Stimulated activated CD8-positive, alpha-beta memory T cell treated with anti-CD3 and anti-CD28 coated beads, Interleukin-15, amount 100 ng/mL, for 1 hour (primary cell): ENCODE measurements around the gene ITGB5.

ENCODE experiments used
- DNase-seq: peaks from one replicate; pipeline ENCODE4 v3.0.0-alpha.2; 2020; ENCODE audit warnings: low read depth

Gene ITGB5

DNA sequence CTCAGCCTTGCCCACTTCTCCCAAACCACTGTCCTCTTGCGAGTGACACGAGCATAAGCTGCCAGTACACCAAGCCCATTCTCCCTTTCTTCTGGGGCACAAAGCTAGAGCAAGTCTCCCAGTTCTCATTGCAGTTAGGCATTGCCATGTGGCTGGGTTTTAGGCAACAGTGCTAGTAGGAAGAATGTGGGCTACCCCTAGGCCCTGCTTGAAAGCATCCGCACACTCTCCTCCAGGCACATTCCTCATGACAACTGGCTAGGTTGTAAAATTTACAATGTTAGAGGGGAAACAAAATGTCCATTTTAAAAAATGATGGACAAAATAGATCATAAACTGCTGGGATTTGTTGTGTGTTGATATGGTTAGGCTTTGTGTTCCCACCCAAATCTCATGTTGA lies 19.7 kb downstream of the ITGB5 start:
- DNase-seq: no peak

- DNase-seq: no peak
These were observed 25.2 kb downstream of the ITGB5 start for GRCh38 chr3:124862006-124862405.

GRCh38 chr3:124861041-124861440 lies 26.1 kb downstream of the ITGB5 start:
- DNase-seq: no peak

DNA sequence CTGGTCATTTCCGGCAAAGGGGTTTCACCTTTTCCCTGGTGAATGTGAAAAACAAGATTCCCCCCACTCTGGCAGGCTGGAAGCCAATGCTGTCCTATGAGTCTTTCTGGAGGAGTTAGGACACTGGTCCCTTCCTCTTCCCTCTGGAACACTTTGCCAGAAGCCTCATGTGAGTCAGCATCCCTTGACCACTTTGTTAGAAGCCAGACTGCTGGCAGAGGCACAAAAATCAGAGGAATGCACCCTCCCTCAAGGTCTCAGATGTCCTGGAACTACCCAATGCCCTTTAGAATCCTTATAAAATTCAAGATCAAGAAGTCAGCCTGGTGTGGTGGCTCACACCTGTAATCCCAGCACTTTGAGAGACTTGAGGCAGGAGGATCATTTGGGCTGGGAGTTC lies 26.6 kb downstream of the ITGB5 start:
- no peak for DNase-seq

DNA sequence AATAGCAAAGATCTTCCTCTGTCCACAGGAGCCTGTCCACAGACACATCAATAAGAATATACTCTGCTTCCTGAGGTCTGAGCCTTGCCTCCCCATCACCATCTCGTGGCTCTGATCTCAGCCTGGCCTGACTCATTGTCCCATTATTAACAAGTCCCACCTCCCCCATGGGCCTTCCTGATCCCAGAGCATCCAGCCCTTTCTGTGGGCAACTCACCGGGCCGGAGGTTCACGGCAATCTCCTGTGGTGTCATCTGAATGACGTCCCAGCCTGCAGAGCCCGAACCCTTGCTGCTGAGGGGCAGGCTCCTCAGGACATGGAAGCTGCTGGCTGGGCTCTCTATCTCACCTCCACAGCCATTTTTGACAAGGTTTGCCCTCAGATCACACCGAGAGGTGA lies 28.1 kb downstream of the ITGB5 start:
- no peak for DNase-seq

GRCh38 chr3:124858275-124858674 lies 28.9 kb downstream of the ITGB5 start:
- DNase-seq: no peak

- DNase-seq: no peak
These were observed 30.5 kb downstream of the ITGB5 start for GRCh38 chr3:124856677-124857076.

DNA sequence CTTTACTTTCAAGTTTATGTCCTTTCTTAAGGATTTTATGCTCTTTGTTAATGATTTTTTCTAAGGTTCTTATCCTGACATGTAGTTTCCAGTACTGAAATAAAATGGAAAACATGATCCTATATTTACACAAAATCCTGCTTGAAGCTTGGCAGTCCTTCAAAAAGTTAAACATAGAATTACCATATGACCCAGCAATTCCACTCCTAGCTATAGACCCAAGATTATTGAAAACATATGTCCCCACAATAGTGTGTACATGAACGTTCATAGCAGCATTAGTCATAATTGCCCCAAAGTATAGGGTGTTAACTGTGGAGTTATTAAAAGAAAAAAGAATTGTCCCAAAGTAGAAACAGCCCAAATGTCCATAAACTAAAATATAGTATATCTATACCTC lies 33.2 kb downstream of the ITGB5 start:
- DNase-seq: no peak

DNA sequence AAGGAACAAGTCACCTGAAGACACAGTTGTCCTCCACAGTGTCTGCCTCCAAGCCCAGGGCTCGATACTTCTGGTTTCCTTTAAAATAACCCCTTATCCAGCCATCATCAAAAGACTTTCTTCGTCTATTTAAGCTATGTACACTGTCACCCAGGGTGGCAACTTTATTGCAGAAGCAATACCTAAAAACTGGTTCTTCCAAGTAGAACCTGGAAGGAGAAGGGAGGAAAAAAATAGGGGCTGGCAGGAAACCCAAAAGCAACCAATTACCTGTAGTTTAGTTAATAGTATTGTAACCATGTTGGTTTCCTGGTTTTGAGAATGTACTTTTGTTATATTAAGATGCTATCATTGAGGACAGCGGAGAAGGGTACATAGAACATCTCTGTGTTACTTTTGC lies 33.7 kb downstream of the ITGB5 start:
- DNase-seq: no peak

DNA sequence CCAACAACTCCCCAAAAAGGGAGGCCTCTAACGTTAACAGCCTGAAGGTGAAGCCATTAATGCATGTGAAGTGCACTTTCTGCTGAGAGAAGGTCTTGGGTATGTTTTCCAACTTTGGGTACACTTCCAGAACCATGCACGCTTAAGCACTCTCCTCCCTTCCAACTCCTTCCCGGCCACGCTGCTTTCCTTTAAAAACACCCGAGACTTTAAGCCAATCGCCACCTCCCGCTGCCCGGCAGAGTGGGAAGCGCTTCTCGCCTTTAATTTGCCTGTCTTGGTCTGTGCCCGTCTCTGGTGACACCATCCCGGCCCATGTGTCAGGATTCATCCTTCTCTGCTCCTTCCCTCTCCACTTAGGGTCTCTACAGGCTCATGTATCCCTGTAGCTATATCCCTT lies 35.3 kb downstream of the ITGB5 start:
- DNase-seq: no peak

GRCh38 chr3:124851136-124851535 lies 36.0 kb downstream of the ITGB5 start:
- no peak for DNase-seq

DNA sequence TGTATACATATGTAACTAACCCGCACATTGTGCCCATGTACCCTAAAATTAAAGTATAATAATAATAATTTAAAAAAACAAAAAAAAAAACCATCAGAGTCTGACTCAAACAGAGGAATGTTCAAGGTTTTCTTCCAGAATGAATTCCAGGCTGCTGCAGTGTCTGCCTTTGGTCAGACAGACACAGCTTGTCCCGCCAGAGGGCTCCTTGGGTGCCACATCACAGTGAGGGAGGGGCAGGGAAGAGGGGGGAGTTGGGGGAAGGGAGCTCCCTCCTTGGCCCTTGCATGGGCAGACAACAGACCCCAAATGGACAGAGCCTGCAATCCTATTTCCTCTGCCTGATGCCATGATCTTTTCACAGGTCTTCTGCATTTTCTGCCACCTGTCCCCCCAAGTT lies 36.5 kb downstream of the ITGB5 start:
- DNase-seq: no peak

- DNase-seq: no peak
These were observed 37.0 kb downstream of the ITGB5 start for GRCh38 chr3:124850212-124850611.

DNA sequence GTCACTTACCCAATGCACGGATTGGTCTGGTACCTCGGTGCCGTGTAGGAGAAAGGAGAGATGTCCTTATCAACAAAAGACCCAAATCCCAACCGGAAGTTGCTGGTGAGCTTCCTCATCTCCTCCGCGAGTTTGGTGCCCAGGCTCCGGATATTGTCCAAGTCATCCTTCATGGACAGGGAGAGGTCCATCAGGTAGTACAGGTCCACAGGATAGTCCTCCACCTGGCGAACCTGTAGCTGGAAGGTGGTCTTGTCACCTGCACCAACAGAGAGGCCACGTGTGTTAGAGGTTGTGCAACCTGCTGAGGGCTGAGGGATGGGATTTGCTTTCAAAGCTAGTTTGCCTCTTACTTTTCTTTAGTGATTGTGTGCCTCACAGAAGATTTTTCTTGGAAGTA lies 38.9 kb downstream of the ITGB5 start:
- DNase-seq: no peak

- DNase-seq: no peak
These were observed 39.3 kb downstream of the ITGB5 start for GRCh38 chr3:124847863-124848262.

DNA sequence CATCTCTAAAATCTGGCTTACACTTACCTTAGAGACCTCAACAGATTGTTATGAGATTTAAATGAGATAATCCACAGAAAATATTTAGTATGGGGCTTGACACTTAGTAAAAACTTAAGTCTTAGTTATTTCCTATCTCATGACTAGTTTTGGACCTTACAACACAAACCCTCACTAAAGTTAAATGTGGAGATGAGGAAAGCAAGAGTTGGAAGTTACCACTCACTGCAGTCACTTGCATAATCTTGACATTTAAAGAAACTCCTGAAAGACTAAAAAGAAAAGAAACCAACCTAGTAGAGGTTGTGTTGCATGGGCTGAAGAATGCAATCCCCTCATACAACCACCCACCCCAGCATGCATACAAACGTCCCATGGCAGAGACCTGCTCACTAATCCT lies 40.1 kb downstream of the ITGB5 start:
- no peak for DNase-seq

DNA sequence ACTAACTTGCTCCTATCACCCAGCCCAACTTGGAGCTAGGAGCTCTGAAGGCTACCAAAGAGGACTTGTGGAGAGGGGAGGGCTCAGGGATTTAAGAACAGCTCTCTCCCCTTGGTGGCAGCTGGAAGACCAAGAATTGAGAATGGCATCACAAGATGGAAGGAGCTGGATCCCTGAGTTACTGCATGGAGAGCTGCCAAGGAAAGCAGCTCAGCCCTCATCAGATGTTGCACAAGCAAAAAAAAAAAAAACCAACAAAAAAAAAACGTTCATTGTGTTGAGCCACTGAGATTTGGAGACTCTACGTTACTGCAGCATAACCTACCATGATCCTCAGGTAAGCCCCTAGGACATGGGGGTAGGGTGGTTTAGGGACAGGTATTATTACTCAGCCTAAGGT lies 41.0 kb downstream of the ITGB5 start:
- no peak for DNase-seq

GRCh38 chr3:124845406-124845805 lies 41.8 kb downstream of the ITGB5 start:
- no peak for DNase-seq

DNA sequence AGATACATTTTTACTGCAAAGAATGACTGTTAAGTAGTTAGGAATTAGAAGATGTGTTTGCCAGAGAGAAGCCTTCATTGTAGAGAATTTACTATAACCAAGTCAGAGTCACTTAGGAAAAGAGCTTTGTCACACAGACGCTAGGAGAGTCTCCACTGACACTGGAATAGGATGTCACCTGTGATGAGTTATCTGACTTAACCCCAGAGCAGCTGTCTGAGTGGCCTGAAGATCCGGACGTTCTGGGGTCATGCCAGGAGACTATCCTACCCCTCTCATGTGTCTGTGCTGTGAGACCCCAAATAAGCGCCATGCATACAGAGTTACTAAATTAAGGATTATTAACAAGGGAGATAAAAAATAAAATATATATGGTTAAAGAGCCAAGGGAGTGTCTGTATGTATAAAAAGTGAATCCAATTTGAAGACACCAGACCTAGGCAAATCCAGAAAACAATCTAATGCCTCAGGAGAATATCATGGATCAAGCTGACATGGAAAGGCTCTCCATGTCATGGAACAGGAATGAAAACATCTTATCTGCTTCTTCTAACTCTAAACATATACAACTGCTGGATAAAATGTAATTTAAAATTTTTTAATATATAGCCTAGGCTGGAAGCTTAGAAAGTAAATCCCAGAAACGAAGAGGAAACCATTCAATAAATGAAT lies 43.5 kb downstream of the ITGB5 start:
- DNase-seq: no peak

DNA sequence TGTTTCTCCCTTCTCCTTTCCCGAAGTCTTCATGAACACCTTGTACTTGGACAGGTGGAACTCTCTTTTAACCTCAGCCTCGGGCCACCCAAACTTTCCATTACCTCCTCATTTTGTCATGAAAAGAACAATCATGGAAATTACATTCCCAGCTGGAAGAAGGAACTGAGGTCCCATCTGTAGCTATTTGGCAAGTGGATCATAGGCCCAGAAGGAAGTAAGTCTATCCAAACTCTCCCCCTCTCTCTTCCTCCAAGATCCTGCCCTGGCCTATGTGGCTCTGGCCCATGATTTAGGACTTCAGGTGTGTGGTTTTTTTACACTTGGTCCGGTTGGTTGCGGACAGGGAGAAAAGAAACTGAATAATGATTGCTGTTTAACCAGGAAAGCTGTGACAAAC lies 44.1 kb downstream of the ITGB5 start:
- no peak for DNase-seq

GRCh38 chr3:124841517-124841916 lies 45.6 kb downstream of the ITGB5 start:
- no peak for DNase-seq

GRCh38 chr3:124840331-124840730 lies 46.8 kb downstream of the ITGB5 start:
- no peak for DNase-seq

DNA sequence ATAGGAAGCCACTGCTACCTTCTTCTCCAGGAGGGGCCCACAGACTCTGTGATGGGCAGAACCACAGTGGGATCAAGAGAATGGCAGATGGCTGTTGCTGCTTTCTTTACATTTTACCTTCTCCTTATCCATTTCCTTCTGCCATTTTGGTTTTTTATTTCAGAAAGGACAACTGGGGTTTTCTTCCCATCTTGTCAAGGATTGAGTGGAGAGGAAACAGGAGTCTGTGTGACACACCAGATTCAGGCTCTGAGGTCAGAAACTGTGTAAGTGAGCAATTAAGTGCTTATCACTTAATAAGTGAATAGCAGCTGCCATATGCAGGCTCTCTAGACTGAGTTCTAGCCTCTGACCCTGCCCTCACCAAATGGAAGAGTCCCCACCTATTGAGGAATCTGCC lies 47.3 kb downstream of the ITGB5 start:
- DNase-seq: no peak

- no peak for DNase-seq
These were observed 48.2 kb downstream of the ITGB5 start for GRCh38 chr3:124838963-124839362.

GRCh38 chr3:124837730-124838186 lies 49.4 kb downstream of the ITGB5 start:
- no peak for DNase-seq
